NOMO-1 treated with dmso at 0.1 percent for 144 hours (cell line): ENCODE data around the gene UBP1.
A peak's percentile ranks its signal among the peaks of the same experiment; 100 is the strongest.
"Not testable (repeated sequence)": the region's sequence is repeated elsewhere in the genome, so short reads cannot be mapped to it uniquely, and the experiment has no call there.

Experiments used
- DNase-seq: peaks from one replicate; lab custom pipeline; 2025; ENCODE audit not compliant: unreplicated experiment; lab: John Stamatoyannopoulos, UW

The UBP1 gene

DNA sequence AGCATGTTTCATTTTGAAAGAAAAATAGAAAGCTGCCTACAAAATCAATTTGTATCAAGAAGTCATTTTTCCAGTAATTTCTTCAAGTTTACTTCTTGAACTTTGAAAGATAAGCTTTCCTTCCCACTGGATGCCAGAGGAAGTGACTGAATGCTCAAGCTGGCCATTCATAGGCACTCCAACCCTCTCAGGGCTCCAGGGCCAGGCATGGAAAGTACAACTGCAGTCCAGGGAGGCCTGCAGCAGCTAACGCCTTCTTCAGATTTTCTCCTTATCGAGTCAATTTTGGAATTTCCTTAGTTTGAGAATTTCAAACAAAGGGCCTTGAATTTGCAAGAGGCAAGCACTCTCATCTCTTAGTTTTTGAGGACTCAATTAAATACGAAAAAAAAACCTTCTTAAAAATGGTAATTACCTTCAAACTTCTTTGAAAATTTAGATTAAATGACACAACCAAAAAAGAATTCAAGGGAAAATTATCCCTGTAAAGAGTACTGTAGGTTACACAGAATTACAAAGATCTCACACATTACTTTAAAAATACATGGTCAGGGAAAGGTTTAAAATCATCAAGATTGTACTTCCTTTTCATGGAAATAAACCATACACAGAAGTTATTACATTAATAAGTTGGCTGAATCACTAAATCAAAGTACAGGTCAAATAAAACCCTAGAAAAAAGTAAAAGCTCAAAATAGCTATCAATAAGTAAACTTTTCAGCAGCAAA lies 2.5 kb downstream of the UBP1 start:
- no peak for DNase-seq

DNA sequence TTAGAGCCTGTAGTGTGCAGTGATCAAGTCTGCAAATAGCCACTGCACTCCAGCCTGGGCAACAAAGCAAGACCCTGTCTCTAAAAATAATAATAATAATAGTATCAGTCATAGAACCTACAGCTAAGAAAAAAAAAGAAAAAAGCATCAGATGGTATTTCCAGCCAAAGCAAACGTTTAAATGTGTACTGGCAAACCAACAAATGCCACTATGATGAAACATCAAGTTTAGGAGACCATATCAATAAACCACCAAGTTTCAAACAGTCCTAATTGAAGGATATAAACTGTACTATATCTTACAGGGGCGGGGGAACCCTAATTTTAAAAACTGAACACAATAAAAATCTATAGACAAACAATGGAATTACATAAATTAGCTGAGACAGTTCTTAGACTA lies 6.4 kb downstream of the UBP1 start:
- DNase-seq: no peak

DNA sequence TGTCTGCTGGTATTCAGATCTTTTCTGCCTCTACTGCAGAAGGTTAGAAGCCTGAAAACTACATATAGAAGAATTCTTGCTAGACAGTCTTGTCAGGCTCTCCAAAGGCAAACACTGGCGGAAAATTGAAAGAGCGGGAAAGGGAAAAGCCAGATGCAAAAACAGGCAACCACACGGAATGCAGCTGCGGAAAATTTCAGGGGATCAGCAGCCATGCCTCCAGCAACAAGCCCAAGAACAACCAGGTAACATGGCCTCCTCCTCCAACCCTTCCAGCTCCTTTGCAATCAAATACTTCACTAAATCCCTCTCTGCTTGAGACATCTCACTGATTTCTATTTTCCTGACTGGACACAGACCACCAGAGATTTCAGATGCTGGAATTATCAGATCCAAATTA lies 9.6 kb downstream of the UBP1 start:
- DNase-seq: no peak

DNA sequence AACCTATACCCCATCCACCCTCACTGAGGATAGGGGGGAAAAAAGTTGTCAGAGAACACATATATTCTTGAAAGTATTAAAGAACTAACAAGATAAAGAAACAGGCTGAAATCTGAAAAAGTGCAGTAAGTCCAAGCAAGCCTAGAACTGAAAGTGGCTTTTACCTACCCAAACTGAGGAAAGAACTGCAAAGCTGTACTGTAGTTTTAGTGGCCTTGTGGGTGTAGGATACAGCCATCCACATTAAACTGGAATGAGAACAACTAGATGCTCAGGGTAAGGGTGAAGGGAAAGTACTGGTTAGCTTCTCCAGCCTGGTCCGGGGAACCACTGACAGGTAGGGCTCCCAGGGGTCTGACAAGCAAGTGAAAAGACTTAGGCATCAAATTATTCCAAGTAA lies 10.1 kb downstream of the UBP1 start:
- no peak for DNase-seq

DNA sequence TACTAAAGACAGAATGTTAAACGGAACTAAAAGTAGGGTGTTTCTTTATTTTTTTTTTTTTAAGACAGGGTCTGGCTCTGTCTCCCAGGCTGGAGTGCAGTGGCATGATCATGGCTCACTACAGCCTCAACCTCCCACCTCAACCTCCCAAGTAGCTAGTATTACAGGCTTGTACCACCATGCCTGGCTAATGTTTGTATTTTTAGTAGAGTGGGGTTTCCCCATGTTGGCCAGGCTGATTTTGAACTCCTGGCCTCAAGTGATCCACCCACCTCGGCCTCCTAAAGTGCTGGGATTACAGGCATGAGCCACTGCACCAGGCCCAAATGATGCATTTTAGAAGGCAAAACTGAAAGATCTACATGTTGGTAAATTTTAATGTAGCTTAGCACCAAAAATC lies 10.9 kb downstream of the UBP1 start:
- not testable (repeated sequence) for DNase-seq

DNA sequence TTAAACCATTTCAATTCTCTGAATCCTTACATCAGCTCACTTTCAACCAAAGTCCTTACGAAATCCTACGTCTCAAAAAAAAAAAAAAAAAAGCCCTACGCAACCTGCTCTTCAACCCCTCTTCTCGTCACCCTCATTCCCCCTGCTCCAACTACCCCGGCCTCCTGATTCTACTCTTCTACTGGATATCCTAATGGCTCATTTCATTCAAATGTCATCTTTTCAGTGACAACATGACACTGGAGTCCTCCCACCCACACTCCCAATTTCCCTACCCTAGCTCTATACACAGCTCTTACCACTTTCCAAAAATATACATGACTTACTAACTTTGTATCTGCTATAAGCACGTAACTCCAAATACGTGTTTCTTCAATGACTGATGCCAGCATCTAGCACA lies 11.5 kb downstream of the UBP1 start:
- peak; percentile 37 for DNase-seq

DNA sequence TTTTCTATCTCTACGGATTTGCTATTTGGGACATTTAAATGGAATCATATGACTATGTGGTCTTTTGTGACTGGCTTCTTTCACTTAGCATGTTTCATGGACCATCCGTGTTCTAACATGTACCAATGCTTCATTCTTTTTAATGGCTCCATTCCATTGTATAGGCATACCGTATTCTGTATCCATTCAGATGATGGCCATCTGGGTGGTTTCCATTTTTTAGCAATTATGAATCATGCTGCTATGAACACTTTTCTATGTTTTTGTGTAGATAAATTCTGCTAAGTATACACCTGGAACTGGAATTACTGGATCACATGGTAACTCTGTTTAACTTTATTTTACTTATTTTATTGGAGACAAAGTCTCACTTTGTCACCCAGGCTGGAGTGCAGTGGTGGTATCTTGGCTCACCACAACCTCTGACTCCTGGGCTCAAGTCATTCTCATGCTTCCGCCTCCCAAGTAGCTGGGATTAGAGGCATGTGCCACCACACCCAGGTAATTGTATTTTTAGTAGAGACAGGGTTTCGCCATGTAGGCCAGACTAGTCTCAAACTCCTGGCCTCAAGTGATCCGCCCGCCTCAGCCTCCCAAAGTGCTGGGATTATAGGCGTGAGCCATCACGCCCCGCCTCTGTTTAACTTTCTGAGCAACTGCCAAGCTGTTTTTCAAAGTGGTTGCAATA lies 13.4 kb downstream of the UBP1 start:
- DNase-seq: no peak

DNA sequence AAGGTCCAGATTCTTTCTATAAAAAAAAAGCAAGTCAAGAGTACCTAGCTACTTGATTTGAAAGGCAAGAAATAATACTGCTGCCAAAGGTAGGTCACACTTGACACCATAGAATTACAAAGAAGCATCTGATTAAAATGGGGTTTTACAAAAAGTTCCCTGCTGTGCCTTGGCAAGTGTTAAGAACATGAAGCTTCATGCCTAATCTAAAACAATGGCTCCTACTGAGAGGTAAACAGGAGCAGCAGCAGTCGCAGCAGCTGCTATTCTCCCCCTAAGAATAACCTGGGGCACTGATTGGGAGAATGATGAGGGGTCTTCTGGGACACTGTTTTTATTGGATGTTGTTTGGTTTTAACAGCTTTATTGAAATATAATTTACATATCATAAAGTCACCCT lies 14.1 kb downstream of the UBP1 start:
- DNase-seq: no peak

DNA sequence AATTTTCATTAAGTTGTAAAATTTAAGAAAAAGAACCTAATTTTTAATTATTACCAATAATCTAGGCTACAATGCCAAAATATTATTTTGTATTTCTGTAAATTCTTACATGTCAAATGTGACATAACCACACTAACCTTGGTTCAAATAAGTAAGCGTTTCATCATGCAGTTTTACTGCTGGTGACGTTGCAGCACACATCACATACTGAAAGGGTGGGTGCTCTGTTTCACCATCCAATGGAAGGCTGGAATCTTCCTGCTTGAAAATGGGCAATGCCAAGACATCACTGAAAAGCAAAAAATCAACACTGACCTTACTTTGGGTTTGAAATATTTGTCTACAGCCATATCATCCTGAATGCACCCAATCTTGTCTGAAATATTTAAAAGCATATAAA lies 14.8 kb downstream of the UBP1 start:
- DNase-seq: no peak

DNA sequence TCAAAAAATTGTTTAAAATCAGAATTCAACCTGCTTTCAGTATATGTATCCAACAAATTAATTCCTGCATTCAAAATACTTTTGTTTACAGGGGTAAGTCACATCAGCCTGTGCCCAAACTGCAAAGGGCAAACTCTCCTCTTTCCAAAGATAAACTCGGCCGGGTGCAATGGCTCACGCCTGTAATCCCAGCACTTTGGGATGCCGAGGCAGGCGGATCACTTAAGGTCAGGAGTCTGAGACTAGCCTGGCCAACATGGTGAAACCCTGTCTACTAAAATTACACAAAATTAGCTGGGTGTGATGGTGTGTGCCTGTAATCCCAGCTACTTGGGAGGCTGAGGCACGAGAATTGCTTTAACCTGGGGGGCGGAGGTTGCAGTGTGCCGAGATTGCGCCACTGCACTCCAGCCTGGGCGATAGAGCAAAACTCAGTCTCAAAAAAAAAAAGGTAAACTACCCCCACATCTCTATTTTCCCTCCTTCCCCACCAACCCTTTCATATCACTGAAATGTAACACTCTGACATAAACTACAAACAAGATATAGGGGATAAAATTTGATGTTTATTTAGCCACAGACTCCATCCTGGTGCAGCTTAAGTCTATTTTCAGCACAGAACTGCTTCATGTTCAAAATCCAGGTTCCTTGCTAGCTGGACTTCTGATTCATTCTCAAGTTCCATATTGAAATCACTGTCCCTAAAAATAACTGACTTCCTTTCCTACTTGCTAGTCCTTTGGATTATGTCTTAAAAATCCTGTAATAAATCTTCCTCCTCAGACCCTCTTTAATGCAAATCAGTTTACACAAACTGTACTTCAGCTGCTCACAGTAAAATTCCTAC lies 15.4 kb downstream of the UBP1 start:
- DNase-seq: no peak

DNA sequence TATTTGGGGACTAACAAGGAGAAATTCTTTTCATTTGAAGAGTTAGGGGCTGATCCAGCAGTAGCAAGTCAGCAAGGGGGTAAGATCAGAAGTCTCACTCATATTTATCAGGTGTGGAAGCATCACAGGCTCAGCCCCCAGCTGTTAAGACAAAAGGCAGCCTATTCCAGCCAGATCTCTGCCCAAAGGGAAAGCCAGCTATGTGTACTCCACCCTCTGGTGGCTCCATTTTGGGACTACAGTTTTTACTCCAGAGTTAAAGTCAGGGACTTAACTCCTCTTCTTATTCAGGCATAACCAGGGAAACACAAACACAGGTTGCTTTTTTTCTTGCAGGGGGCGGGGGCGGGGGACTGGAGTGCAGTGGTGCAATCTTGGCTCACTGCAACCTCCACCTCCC lies 19.2 kb downstream of the UBP1 start:
- no peak for DNase-seq

DNA sequence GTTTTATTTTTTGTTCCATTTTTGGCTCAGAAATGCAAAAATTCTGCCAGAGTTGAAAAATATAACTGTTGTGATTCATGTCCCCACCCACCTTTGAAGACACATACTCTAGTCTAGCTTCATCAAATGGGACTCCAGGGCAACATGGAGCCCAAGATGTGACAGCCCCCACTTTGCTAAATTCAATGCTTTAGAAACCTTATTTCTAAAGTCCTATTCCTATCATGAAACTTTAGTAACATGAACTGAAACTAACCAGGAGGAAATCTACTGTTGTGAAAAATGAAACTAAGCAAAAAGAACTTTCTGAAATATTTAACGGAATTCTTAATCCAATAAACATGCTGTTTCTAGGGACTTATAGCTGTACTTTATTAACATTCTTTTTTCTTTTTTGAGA lies 20.3 kb downstream of the UBP1 start:
- no peak for DNase-seq

DNA sequence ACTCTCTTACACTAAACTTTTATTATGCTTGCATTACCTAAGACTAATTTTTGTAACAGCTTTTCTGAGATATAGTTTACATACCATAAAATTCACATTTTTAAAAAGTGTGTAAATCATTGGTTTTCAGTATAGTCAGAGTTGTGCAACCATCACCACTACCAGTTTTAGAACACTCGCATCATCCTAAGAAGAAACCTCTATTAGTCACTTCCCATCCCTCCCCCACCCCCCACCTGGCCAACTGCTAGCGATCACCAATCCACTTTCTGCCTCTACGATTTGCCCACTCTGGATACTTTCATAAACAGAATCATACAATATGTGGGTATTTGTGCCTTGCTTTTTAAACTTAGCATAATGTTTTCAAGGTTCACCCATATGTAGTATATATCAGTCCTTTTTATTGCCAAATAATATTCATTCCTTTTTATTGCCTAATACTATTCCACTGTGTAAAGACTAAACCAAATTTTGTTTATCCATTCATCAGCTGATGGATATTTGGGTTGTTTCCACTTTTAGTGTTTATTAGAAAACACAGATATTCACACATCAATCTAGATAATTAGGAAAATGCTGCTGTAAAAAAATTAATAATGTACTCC lies 23.0 kb downstream of the UBP1 start:
- no peak for DNase-seq

DNA sequence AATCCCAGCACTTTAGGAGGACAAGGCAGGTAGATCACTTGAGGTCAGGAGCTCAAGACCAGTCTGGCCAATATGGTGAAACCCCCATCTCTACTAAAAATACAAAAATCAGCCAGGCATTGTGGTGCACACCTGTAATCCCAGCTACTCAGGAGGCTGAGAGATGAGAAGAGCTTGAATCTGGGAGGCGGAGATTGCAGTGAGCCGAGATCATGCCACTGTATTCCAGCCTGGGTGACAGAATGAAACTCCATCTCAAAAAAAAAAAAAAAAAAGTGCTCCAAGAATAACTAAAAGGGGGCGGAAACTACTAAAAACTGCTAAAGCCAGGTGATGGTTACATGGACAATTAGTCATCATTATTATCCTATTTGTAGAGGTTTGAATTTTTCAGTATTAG lies 29.4 kb downstream of the UBP1 start:
- DNase-seq: not testable (repeated sequence)

DNA sequence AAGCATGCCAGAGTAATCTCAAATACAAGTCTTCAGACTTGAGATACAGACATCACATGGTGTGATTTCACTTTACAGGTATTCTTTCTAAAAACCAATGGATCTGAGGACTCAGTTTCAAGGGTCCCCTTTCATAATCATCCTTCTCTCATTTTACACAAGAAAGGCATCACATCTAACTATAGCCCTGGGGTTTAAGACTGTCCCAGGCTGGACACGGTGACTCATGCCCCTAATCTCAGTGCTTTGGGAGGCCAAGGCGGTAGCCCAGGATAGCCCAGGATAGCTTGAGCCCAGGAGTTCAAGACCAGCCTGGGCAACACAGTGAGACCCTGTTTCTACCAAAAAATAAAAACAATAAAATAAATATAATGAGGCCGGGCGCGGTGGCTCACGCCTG lies 36.4 kb downstream of the UBP1 start:
- DNase-seq: no peak

DNA sequence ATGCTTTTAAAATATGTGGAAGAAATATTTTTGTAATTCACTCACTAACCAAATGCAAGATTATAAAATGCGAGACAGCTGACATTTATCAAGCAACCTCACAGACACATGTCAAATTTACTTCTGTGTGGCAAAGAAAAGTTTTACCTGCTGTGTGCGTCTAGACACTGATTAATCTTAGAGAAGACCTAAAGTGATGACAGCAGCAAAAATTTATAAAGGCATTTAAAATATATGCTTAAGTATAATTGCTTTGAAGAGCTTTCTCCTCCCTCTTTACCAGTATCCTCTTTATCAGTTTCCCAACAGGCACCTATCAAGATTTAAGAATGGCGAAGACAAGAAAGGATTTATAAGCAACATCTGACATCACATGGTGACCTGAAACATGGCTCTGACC lies 37.3 kb downstream of the UBP1 start:
- DNase-seq: no peak

DNA sequence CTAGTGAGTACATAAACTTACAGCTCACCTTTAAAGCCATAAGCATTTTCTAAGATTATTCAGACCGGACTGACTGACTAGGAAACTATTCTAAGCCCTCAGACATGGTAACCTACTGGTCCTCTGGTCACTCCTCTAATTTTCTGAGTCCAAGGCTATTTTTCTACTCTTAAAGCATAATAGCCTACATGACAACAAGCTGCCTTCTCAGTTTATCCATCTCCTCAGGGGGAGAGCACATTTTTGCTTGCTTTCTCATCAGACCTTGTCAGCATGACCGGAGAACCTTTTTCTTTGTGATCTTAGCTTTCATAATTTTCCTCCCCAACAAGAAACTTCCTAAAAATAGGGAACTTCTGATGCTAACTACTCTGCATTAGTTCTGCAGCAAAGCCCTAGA lies 38.4 kb downstream of the UBP1 start:
- DNase-seq: no peak

DNA sequence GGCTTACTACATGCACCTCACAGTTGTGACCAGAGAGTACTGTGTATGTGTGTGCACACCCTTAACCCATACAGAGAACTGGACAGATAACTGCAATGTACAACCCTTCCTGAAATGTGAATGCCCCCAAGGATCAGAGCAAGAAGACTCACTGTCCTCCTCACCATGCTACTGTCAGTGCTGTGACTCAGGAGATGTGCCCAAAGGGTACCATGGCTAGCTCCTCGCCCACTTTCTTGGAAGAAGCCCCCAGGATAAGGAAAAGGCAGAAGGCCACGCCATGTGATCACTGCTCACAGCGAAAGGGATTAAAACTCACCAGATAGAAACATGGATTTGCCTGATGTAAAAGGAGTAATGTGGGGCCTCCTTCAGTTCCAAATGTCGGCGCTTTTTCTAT lies 41.8 kb downstream of the UBP1 start:
- no peak for DNase-seq

DNA sequence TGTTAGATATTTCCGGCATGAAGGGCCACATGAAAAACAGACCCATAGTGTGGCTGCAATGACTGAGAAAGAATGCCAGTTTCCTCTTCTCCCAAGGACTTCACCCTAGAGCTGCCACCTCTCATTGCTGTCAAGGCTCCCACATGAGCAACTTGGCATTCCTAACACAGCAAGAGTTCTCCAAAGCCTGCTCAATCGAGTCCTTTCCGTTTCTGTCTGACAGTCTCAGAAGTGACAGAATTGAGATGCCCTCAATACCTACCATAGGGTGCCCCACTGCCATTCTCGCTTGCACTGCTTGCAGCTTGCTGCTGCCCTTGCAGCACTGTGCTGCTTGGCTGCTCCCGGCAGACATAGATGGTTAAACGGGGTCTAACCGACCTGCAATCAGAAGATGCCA lies 44.3 kb downstream of the UBP1 start:
- no peak for DNase-seq

DNA sequence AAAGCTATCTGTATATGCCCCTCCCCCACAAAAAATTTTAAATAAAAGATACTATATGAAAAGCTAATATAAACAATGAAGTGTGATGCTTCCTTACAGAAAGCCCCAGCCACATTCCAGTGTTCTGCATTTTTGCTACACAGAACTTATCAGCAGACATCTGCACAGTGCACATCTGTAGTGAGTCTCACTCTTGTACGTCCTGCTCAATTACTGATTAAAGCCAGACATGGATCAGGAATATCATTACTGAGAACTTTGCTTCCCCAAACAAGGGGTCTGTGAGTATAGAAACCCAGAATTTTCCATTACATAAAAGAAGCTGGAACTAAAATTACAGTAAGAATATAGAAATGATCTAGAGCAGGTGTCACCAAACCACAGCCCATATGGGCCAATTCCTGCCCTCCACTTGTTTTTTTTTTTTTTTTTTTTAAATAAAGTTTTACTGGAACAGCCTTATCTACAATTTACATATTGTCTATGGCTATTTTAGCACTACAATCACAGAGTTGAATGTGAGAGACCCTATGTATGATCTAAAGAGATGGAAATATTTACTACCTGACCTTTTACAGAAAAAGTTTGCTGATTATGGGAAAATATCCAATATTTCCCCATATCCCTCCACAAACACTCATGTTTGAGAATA lies 45.7 kb downstream of the UBP1 start:
- no peak for DNase-seq

DNA sequence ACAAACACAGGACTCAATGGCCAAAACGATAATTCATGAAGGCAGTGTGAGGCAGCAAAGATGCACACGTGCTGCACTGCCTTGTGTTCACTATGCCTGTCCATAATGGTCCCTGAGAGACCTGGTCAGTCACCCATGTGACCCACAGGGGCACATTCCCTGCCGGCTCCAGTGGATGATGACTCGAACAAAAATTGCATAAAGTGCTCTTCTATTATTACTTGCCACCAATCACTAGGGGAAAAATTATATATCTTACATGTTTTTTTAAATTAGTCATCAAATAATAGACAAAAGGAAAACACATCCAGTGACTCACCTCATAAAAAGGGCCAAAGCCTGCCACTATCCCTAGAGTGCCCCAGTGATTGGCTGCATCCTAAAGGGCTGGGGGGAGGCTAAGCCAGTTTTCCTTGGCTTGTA lies 47.5 kb downstream of the UBP1 start:
- no peak for DNase-seq
